HG02763 (cell line): ENCODE data around the gene RPL15.
"Not testable (repeated sequence)": the region's sequence is repeated elsewhere in the genome, so short reads cannot be mapped to it uniquely, and the experiment has no call there.

Experiments used
- ATAC-seq: cut with Tn5 transposase; IDR thresholded peaks from one replicate; pipeline ENCODE4 v1.9.1; 2021; ENCODE audit warnings: mild to moderate bottlenecking, moderate library complexity; ENCODE audit not compliant: unreplicated experiment

Gene RPL15

DNA sequence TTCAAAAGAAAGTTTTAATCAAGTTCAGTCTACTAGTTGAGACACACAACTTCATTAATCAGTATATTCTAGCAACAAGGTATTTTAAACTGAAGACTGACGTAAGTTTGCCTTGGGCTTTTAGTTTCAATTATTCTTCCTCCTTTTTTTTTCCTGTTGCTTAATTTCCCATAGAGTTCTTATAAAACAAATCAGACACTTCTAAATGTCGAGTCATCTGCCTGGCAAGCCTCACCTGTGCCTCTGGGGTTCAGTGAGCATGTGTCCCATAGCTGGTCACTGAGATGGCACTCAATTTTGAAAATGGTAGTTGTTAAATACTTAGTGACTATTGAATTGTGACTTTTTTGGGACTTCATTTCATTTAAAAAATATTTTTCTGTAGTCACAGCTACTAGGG lies 27.5 kb upstream of the RPL15 start:
- no peak for ATAC-seq

DNA sequence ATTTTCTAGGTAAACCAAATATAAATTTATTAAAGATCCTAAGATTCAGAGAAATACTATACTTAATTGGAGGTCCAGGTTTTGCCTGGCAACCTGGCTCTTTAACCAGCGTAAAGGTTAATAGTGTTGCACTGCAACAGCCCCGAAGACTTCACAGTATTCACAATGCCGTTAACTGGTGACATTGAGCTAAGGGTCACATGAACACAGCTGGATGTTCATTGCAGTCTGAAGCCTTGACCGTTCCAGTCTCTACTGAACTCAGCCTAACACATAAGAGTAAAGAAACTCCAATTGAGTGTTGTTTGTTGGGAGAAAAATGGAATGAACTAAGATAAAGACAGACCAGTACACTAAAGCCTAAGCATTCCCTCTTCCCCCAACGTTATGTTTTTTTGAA lies 27.0 kb upstream of the RPL15 start:
- ATAC-seq: no peak

DNA sequence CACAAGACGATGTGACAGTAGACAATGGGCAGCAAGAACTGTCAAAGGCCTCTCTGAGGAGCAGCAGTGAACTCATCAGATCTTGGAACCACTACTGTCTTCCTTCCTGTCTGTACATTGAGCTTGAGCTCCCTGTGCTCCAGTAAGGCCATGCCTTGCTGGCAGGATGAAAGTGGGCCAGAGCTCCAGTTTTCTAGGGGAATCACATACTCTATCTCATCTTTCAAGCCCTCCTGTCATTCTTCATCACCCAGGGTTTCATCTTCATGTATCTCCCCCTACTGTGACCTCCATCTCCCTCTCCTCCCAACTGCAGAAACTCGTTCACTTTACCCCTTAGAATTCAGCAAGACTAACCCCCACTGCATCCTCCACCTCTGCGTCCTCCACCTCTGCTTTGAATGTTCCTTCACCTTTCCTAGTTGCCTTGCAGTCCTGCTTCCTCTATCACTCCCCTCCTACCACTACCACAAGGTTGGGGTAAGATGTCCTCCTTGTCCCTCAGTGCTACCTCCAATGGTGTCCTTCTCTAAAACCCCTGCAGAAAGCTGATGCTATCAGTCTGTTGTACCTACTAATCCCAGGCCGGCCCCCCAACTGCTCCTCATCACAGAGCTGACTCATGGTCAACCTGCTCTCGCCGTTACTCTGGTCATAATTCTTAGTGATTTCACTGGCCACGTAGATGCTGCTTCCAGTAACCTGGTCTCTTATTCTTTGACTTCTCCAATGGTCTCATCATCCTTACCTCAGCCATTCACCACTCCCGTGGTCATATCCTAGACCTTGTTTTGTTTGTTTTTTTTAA lies 22.5 kb upstream of the RPL15 start:
- ATAC-seq: no peak

DNA sequence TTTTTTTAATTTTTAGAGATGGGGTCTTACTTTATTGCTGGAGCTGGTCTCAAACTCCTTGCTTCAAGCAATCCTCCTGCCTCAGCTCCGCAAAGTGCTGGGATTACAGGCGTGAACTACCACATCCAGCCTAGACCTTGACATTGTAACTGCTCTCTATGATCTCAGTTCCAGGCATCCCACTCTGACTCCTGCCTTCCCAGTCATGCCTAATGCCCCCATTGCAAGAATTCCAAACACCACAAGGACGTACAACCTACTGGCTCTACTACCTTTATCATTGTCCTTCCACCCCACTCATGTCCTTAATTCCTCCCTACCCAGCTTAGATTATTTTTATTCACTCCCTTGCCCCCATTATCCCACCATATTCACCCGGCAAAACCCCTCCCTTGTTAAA lies 21.8 kb upstream of the RPL15 start:
- ATAC-seq: no peak

DNA sequence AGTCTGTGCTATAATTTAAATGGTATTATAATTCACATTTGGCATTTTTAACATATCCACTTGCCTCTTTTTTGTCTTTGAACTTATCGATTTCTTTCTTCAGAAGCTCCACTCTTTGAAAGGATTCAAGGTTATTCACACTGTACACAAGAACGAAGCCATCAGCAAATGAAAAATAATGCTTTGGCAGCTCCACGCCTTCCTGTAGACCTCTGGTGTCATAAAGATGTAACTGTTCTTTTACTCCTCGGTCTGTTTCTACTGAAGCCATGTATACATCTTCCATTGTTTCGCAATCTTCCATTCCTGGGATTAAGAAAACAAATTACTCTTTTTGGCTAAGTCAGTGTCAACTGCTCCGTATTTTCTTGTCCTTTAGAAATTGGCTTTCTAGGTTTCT lies 16.2 kb upstream of the RPL15 start:
- ATAC-seq: no peak

DNA sequence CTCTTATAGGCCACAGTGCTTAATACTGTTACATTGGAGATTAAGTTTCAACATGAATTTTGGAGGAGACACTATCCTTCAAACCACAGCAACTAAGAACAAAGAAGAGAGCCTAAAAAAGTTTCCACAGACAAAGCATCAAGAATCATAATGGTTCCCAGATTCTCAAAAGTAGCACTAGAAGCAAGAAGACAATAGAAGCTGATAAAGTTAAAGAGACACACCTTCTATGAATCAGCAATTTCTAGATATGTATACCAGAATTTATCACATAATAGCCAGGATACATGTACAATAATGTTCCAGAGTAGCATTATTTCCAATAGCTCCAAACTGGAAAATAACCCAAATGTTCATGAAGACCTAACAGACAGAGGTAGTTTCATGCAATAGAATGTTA lies 12.4 kb upstream of the RPL15 start:
- no peak for ATAC-seq

DNA sequence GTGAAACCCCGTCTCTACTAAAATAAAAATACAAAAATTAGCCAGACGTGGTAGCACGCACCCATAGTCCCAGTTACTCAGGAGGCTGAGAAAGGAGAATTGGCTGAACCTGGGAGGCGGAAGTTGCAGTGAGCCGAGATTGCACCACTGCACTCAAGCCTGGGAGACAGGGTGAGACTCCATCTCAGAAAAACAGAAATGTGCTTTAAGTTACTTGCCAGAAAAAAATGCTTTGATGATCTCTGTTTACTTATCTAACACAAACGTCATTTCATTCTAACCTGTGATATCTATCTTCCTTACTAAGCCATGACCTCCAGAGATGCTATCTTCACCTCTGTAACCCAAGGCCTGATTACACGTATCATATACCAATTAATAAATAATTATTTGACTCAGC lies 7.6 kb upstream of the RPL15 start:
- no peak for ATAC-seq

DNA sequence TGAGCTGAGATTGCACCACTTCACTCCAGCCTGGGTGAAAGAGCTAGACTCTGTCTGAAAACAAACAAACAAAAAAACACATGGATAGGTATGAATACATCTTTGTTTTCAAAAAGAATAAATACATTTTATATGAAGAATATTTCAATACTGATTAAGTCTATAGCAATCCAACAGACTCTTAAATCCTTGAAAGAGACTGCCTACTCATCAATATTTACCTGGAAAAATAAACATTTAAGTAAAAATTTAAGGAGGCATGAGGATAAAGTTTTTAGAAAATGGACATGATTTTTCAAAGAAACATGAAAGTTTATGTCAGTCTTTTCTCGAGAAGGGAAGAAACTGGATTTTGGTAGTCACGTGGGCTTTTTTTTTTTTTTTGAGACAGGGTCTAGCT lies 5.5 kb upstream of the RPL15 start:
- no peak for ATAC-seq

DNA sequence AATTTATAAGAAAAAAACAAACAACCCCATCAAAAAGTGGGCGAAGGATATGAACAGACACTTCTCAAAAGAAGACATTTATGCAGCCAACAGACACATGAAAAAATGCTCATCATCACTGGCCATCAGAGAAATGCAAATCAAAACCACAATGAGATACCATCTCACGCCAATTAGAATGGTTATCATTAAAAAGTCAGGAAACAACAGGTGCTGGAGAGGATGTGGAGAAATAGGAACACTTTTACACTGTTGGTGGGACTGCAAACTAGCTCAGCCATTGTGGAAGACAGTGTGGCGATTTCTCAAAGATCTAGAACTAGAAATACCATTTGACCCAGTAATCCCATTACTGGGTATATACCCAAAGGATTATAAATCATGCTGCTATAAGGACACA lies 4.6 kb upstream of the RPL15 start:
- ATAC-seq: not testable (repeated sequence)

DNA sequence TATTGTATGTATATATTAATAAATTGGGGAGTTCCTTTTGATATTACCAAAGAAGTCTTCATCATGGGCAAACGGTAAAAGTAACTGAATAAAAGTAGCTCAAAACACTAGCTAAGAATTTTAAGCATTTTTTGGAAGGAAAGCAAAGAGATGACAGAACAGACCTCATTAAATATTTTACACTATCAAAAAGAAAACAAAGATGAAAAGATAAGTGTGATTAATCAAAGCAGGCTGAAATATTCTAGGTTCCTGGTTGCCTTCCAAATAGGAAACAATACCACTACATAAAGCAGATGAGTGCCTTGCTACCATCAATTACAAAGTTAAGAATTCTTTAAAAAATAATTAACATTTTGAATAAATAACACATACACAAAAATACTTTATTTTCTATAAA lies 3.8 kb upstream of the RPL15 start:
- no peak for ATAC-seq

DNA sequence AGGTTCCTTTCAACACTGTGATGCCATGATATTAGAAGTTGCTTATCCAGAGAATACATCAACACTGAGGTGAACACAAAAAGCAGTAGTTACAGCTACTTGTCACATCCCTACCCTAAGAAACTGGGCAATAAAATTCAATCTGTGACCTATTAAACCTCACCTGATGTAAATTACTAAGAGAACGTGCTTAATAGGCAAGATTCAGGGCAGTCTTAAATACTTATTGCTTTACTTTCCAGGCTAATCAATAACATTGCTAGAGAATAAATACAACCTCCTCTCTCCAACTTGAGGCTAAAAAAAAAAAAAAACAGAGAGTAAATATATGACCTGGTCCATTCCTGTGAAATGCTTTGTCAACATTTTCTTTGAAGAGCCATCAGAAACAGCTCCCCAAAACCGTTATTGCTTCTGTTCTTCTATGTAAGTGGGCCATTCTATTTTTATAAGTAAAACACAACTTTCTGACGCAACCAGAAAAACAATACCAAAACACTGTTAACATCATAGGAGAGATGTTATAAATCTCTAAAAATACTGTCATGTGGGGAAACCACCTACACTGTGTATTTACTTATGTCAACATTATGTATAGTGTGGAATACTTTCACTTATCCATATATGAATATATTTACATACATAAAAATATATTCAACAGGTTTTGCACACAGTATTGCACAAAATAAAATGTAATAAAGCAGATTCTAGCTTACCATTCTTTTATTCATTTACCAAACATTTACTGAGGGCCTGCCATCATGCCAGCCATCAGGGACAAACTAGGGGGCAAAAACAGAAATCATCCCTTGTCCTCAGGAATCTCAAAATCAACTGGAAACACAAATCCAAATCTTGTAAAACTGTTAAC lies 2.8 kb upstream of the RPL15 start:
- ATAC-seq: no peak

DNA sequence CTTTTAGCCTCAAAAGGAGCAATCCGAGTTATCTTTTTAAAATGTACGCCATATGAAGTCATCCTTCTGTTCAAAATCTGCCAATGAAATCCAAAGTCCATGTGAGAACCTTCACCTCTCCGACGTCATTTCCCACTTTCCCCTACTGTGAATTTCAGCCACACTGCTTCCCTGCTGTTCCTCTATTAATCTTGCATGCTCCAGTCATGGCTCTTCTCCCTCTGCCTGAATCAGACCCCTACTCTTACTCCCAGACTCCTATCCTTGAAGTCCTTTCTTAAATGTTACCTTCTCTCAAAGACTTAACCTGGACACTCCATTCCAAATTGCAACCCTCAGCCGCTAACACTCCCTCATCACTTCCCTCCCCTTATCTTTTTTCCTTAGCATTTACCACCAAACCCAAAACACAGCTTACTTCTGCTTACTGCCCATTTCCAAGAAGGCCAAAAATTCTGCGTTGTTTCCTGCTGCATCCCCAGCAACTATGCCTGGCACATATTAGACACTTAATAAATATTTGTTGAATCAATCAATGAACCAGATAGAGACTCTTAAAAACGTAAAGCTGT lies 1.3 kb upstream of the RPL15 start:
- no peak for ATAC-seq

DNA sequence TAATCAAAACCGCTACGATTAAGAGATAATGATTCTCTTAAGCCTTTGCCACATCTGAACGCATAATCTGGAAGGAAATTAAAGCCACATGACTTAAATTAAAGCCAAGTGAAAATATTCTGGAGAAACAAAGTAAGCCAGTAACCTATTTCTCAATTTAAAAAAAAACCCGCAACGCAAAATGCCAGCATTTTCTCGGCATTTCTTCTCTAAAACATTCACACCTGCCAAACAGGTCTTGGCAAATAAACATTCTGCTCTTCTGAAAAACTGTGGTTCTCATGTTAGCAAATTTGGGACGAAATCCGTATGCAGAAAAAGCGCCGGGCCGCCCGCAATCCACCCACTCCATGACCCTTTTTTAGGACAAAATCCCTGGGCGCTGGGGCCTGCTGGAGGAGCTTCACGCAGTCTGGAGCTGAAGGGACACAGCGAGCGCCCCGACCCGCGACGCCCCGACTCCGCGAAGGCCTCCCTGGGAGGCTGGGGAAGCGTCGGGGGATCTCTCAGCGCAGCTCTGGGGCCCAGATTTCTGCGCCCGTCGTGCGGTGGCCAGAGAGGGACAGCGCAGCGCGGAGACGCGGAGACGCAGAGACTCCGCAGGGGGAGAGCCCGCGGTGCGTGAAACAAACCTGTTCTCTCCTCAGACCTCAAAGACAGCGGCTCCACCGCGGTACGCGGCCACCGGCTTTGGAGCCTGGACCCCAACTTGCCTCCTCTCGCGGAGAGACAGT lies 613 bp upstream of the RPL15 start:
- ATAC-seq: peak; percentile 37

DNA sequence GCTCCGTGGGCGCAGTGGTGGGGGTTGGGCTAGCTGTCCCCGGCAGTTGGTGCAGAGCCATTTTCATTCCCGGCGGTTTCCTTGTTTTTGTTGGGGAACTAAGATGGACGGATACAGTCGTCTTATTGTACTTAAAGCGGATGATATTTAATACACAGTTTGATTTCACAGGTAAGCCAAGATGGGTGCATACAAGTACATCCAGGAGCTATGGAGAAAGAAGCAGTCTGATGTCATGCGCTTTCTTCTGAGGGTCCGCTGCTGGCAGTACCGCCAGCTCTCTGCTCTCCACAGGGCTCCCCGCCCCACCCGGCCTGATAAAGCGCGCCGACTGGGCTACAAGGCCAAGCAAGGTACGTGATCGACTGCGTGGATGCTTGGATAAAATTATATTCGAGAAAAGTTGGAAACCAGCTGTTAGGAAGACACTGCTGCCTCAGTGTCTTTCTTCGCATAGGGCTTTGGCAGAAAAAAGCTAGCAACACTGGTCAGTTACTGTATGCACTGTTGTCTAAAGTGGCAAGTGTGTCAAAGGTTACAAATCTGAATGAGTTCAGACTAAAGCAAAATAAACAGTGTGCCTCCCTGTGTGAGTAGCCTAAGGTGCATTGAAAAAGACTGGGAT lies 859 bp downstream of the RPL15 start:
- not testable (repeated sequence) for ATAC-seq

DNA sequence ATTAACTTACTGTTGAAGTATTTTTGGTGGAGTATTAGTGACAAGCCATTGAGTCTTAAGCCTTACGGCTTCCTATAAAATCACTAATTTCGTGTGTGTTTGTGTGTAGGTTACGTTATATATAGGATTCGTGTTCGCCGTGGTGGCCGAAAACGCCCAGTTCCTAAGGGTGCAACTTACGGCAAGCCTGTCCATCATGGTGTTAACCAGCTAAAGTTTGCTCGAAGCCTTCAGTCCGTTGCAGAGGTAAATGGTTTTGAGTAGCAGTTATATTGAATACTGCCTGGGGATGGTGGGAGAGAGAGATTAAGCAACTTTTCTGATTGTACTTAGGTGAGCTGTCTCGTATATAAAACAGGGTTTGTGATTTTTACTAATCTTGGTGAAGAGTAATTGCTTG lies 1.4 kb downstream of the RPL15 start:
- not testable (repeated sequence) for ATAC-seq

DNA sequence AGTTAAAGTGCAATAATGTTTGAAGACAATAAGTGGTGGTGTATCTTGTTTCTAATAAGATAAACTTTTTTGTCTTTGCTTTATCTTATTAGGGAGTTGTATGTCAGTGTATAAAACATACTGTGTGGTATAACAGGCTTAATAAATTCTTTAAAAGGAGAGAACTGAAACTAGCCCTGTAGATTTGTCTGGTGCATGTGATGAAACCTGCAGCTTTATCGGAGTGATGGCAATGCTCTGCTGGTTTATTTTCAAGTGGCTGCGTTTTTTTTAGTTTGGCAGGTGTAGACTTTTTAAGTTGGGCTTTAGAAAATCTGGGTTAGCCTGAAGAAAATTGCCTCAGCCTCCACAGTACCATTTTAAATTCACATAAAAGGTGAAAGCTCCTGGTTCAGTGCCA lies 2.7 kb downstream of the RPL15 start:
- ATAC-seq: no peak

DNA sequence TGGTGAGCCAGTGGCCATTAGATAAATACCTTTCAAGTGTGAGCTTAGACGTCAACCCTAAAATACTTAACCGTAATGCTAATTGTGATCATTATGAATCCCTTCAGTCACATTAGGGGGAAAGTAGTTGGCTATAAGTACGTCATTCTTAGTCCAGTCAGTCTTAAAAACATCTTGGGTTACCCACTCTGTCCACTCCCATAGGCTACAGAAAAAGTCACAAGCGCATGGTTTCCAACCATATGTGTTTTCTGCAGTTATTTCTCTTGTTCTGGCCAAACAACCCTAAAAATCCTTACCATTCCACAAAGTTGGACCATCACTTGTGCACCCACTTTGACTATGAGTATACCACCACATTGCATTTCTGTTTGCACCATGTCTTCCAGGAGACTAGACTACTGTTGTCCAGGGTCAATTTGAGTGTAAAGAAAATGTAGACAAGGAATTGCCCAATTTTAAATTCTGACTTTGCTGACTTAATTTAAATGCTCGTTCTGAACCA lies 3.3 kb downstream of the RPL15 start:
- ATAC-seq: no peak

DNA sequence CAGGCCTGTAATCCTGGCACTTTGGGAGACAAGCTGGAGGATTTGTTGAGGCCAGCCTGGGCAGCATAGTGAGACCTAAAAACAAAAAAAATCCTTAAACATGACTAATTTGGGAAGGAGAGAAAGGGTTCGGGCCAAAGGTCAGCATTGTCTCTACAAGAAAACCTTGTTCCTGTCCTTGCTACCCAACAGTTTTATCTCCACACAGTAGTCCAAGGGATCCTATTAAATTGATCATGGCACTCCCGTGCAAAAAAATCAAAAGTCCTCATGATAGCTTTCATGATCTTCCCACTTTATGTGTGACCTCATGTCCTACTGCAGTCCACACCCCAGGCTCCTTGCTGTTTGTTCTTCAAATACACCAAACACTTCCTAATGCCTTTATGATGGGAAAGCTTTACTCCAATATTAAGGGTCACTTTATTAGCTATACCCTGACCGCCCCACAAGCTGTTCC lies 4.2 kb downstream of the RPL15 start:
- no peak for ATAC-seq

DNA sequence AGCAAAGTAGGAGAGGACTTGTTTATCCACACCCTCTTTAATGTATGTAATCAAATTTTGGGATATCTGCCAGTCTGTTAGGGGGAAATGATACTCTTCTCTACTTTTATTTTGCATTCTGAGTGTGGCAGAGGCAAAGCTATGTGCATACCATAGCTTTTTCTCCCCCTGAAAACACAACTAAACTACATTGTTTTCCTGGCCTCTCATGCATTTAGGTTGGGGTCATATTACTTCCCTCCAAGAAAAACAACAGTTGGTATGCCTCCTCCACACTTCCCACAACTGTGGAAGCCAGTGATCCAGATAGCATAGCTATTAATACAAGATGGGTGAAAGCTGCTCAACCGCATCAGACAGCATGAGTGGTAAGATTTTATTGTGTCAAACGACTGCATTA lies 6.9 kb downstream of the RPL15 start:
- ATAC-seq: no peak

DNA sequence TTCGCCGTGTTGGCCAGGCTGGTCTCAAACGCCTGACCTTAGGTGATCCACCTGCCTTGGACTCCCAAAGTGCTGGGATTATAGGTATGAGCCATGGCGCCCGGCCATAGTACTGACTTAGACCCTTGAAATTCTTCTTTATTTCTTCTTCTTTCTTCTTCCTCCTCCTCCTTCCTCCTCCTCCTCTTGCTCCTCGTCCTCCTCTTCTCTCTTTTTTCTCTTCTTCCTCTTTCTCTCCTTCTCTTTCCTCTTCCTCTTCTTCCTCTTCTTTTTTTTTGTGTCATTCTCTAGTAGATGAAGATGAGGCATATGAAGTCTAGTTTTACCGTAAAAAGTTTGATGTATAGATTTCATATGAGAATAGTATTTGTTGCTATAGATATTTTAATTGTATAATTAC lies 9.3 kb downstream of the RPL15 start:
- ATAC-seq: no peak
